ENCODE data around the gene EVX2.
A peak's percentile ranks its signal among the peaks of the same experiment; 100 is the strongest.

EVX2 gene

GRCh38 chr2:176126929-176127773 is 43.4 kb upstream of the EVX2 start:
- peak overlapping the region; percentile 54 for H3K4me3 Mint-ChIP-seq
- ATAC-seq (replicated peaks; ENCODE audit: extremely low read depth, poor library complexity, severe bottlenecking) (no peak), DNase-seq (ENCODE audit: low spot score in 2 of 2) (peak; percentile 50 to 65)
- peaks cover 30% of the 10 kb centered on the region for H3K36me3 Mint-ChIP-seq (ENCODE audit: insufficient read depth)
- peaks cover 81% of the 10 kb centered on the region for H3K27me3 Mint-ChIP-seq
- no peak overlapping the region for H3K27ac Mint-ChIP-seq (ENCODE audit: low read depth)
- no peaks in the 10 kb centered on the region for H3K9me3 Mint-ChIP-seq
- peaks cover 26% of the 10 kb centered on the region for H3K4me1 Mint-ChIP-seq

GRCh38 chr2:176125772-176126054 is 42.0 kb upstream of the EVX2 start:
- ATAC-seq (replicated peaks; ENCODE audit: extremely low read depth, poor library complexity, severe bottlenecking) (no peak), DNase-seq (ENCODE audit: low spot score in 2 of 2) (no peak)
- Mint-ChIP-seq H3K36me3 (ENCODE audit: insufficient read depth) (peaks cover 30% of the 10 kb centered on the region), H3K27me3 (peaks cover 76% of the 10 kb centered on the region), H3K27ac (ENCODE audit: low read depth) (no peak overlapping the region), H3K4me3 (no peak overlapping the region), H3K9me3 (no peaks in the 10 kb centered on the region), H3K4me1 (peaks cover 18% of the 10 kb centered on the region)

GRCh38 chr2:176124947-176125771 is 41.4 kb upstream of the EVX2 start:
- Mint-ChIP-seq H3K4me1 (peaks cover 16% of the 10 kb centered on the region), H3K9me3 (no peaks in the 10 kb centered on the region), H3K27me3 (peaks cover 78% of the 10 kb centered on the region), H3K36me3 (ENCODE audit: insufficient read depth) (peaks cover 27% of the 10 kb centered on the region), H3K27ac (ENCODE audit: low read depth) (no peak overlapping the region), H3K4me3 (no peak overlapping the region)
- no peak for DNase-seq (ENCODE audit: low spot score in 2 of 2)
- no peak for ATAC-seq (replicated peaks; ENCODE audit: extremely low read depth, poor library complexity, severe bottlenecking)

- Mint-ChIP-seq H3K4me3 (no peak overlapping the region), H3K27me3 (peaks cover 85% of the 10 kb centered on the region), H3K27ac (ENCODE audit: low read depth) (no peak overlapping the region), H3K36me3 (ENCODE audit: insufficient read depth) (peaks cover 27% of the 10 kb centered on the region), H3K4me1 (peaks cover 16% of the 10 kb centered on the region), H3K9me3 (no peaks in the 10 kb centered on the region)
- DNase-seq (ENCODE audit: low spot score in 2 of 2) (no peak), ATAC-seq (replicated peaks; ENCODE audit: extremely low read depth, poor library complexity, severe bottlenecking) (no peak)
These were observed 40.6 kb upstream of the EVX2 start for GRCh38 chr2:176124110-176124946.

- no peaks in the 10 kb centered on the region for H3K9me3 Mint-ChIP-seq
- no peak overlapping the region for H3K4me3 Mint-ChIP-seq
- ATAC-seq (replicated peaks; ENCODE audit: extremely low read depth, poor library complexity, severe bottlenecking) (no peak), DNase-seq (ENCODE audit: low spot score in 2 of 2) (no peak)
- H3K27ac Mint-ChIP-seq (ENCODE audit: low read depth): no peak overlapping the region
- H3K4me1 Mint-ChIP-seq: peaks cover 18% of the 10 kb centered on the region
- H3K27me3 Mint-ChIP-seq: peaks cover 85% of the 10 kb centered on the region
- peaks cover 26% of the 10 kb centered on the region for H3K36me3 Mint-ChIP-seq (ENCODE audit: insufficient read depth)
These were observed 39.8 kb upstream of the EVX2 start for GRCh38 chr2:176123411-176124109.

- peaks cover 18% of the 10 kb centered on the region for H3K4me1 Mint-ChIP-seq
- H3K4me3 Mint-ChIP-seq: no peak within 1 kb of the TSS
- H3K27me3 Mint-ChIP-seq: peaks cover 85% of the 10 kb centered on the region
- H3K9me3 Mint-ChIP-seq: no peaks in the 10 kb centered on the region
- ATAC-seq (replicated peaks; ENCODE audit: extremely low read depth, poor library complexity, severe bottlenecking) (no peak), DNase-seq (ENCODE audit: low spot score in 2 of 2) (no peak)
- H3K36me3 Mint-ChIP-seq (ENCODE audit: insufficient read depth): peaks cover 21% of the 10 kb centered on the region
- no peak within 1 kb of the TSS for H3K27ac Mint-ChIP-seq (ENCODE audit: low read depth)
These were observed 39.1 kb upstream of the EVX2 start, which contains the start of gene HOXD9 for GRCh38 chr2:176122683-176123410. Gene HOXD9 (plus strand): TSS chr2:176122719. CDS start chr2:176122769, 50 bp downstream.

- Mint-ChIP-seq H3K9me3 (no peaks in the 10 kb centered on the region), H3K27me3 (peaks cover 85% of the 10 kb centered on the region), H3K4me3 (no peak overlapping the region), H3K36me3 (ENCODE audit: insufficient read depth) (peaks cover 19% of the 10 kb centered on the region), H3K4me1 (peaks cover 16% of the 10 kb centered on the region), H3K27ac (ENCODE audit: low read depth) (no peak overlapping the region)
- no peak for ATAC-seq (replicated peaks; ENCODE audit: extremely low read depth, poor library complexity, severe bottlenecking)
- DNase-seq (ENCODE audit: low spot score in 2 of 2): no peak
These were observed 38.4 kb upstream of the EVX2 start for GRCh38 chr2:176122052-176122682.

- ATAC-seq (replicated peaks; ENCODE audit: extremely low read depth, poor library complexity, severe bottlenecking) (no peak), DNase-seq (ENCODE audit: low spot score in 2 of 2) (no peak)
- H3K27ac Mint-ChIP-seq (ENCODE audit: low read depth): no peak overlapping the region
- H3K9me3 Mint-ChIP-seq: no peaks in the 10 kb centered on the region
- peaks cover 16% of the 10 kb centered on the region for H3K4me1 Mint-ChIP-seq
- H3K27me3 Mint-ChIP-seq: peaks cover 85% of the 10 kb centered on the region
- peaks cover 23% of the 10 kb centered on the region for H3K36me3 Mint-ChIP-seq (ENCODE audit: insufficient read depth)
- H3K4me3 Mint-ChIP-seq: no peak overlapping the region
These were observed 37.7 kb upstream of the EVX2 start for GRCh38 chr2:176121190-176122051.

- ATAC-seq (replicated peaks; ENCODE audit: extremely low read depth, poor library complexity, severe bottlenecking): no peak
- Mint-ChIP-seq H3K4me1 (peaks cover 16% of the 10 kb centered on the region), H3K36me3 (ENCODE audit: insufficient read depth) (peaks cover 24% of the 10 kb centered on the region), H3K9me3 (no peaks in the 10 kb centered on the region), H3K27ac (ENCODE audit: low read depth) (no peak overlapping the region), H3K27me3 (peaks cover 85% of the 10 kb centered on the region), H3K4me3 (no peak overlapping the region)
- DNase-seq (ENCODE audit: low spot score in 2 of 2): no peak
These were observed 36.8 kb upstream of the EVX2 start for GRCh38 chr2:176120364-176121189.

All from central memory CD8-positive, alpha-beta T cell (primary cell).